ENCODE measurements around the gene EFCAB8. TPM values are rescaled to one million over a fixed set of nuclear protein-coding genes. Genes with fewer than 3 reads are reported as not detected.
A peak's percentile ranks its signal among the peaks of the same experiment; 100 is the strongest.
"Not testable (repeated sequence)": the region's sequence is repeated elsewhere in the genome, so short reads cannot be mapped to it uniquely, and the experiment has no call there.

Gene EFCAB8
- polyA plus RNA-seq, 3 donors from 2014 or later, result 0.20 TPM; not detected in 2

- H3K27me3 Mint-ChIP-seq (ENCODE audit: low read depth in 3 of 3), result peaks cover 0 to 3% (median 0%) of the 10 kb centered on the region in 3 donors
- H3K36me3 Mint-ChIP-seq, result peaks cover 0 to 3% (median 0%) of the 10 kb centered on the region in 3 donors
- DNase-seq, result no peak
- no peak overlapping the region for H3K4me3 Mint-ChIP-seq
- no peak overlapping the region for H3K27ac Mint-ChIP-seq
- H3K9me3 Mint-ChIP-seq, result no peaks in the 10 kb centered on the region
- H3K4me1 Mint-ChIP-seq, result no peaks in the 10 kb centered on the region
These were observed 75.9 kb downstream of the EFCAB8 start for GRCh38 chr20:32934580-32934979.

GRCh38 chr20:32941155-32941885 lies 82.6 kb downstream of the EFCAB8 start:
- H3K4me1 Mint-ChIP-seq, result no peaks in the 10 kb centered on the region

GRCh38 chr20:32943490-32944052 lies 84.8 kb downstream of the EFCAB8 start:
- peaks cover 0 to 2% (median 0%) of the 10 kb centered on the region in 6 donors for H3K9me3 Mint-ChIP-seq
- DNase-seq, result no peak
- peaks cover 0 to 5% (median 4%) of the 10 kb centered on the region in 3 donors for H3K27me3 Mint-ChIP-seq (ENCODE audit: low read depth in 3 of 3)
- no peaks in the 10 kb centered on the region for H3K4me1 Mint-ChIP-seq
- H3K27ac Mint-ChIP-seq, result no peak overlapping the region
- peaks cover 0 to 4% (median 0%) of the 10 kb centered on the region in 3 donors for H3K36me3 Mint-ChIP-seq
- H3K4me3 Mint-ChIP-seq, result no peak overlapping the region

More at GRCh38 chr20:32941155-32941885, 82.6 kb downstream of the EFCAB8 start:
- Mint-ChIP-seq H3K27me3 (ENCODE audit: low read depth in 3 of 3) (peaks cover 0 to 5% (median 0%) of the 10 kb centered on the region in 3 donors), H3K27ac (no peak overlapping the region), H3K36me3 (peaks cover 0 to 4% (median 0%) of the 10 kb centered on the region in 3 donors), H3K9me3 (peaks cover 0 to 2% (median 0%) of the 10 kb centered on the region in 6 donors), H3K4me3 (no peak overlapping the region)
- no peak for DNase-seq

- H3K9me3 Mint-ChIP-seq, result peaks cover 0 to 2% (median 0%) of the 10 kb centered on the region in 6 donors
- no peaks in the 10 kb centered on the region for H3K4me1 Mint-ChIP-seq
- peaks cover 0 to 6% (median 5%) of the 10 kb centered on the region in 3 donors for H3K27me3 Mint-ChIP-seq (ENCODE audit: low read depth in 3 of 3)
- no peak overlapping the region for H3K4me3 Mint-ChIP-seq
- DNase-seq, result no peak
- H3K27ac Mint-ChIP-seq, result no peak overlapping the region
- H3K36me3 Mint-ChIP-seq, result no peaks in the 10 kb centered on the region
These were observed 87.0 kb downstream of the EFCAB8 start for GRCh38 chr20:32945710-32946221.

GRCh38 chr20:32946629-32947028 lies 87.9 kb downstream of the EFCAB8 start:
- Mint-ChIP-seq H3K27me3 (ENCODE audit: low read depth in 3 of 3) (peaks cover 0 to 7% (median 5%) of the 10 kb centered on the region in 3 donors), H3K4me3 (no peak overlapping the region), H3K9me3 (peaks cover 0 to 2% (median 0%) of the 10 kb centered on the region in 6 donors), H3K27ac (no peak overlapping the region), H3K36me3 (no peaks in the 10 kb centered on the region), H3K4me1 (no peaks in the 10 kb centered on the region)
- no peak for DNase-seq

GRCh38 chr20:32950539-32950938 lies 91.8 kb downstream of the EFCAB8 start:
- H3K27ac Mint-ChIP-seq, H3K9me3 Mint-ChIP-seq, H3K4me3 Mint-ChIP-seq, H3K4me1 Mint-ChIP-seq, DNase-seq, H3K36me3 Mint-ChIP-seq: not testable (repeated sequence)
- H3K27me3 Mint-ChIP-seq (ENCODE audit: low read depth in 3 of 3), result peaks cover 0 to 15% (median 7%) of the 10 kb centered on the region in 3 donors

- Mint-ChIP-seq H3K9me3 (peaks cover 11 to 23% (median 17%) of the 10 kb centered on the region in 6 donors), H3K36me3 (peaks cover 4 to 14% (median 6%) of the 10 kb centered on the region in 3 donors), H3K4me1 (no peaks in the 10 kb centered on the region), H3K4me3 (no peak overlapping the region), H3K27me3 (ENCODE audit: low read depth in 3 of 3) (peaks cover 0 to 13% (median 4%) of the 10 kb centered on the region in 3 donors), H3K27ac (no peak overlapping the region)
- no peak for DNase-seq
These were observed 98.7 kb downstream of the EFCAB8 start for GRCh38 chr20:32957459-32957858.

- Mint-ChIP-seq H3K27me3 (ENCODE audit: low read depth in 3 of 3) (peaks cover 0 to 13% (median 4%) of the 10 kb centered on the region in 3 donors), H3K4me3 (no peak overlapping the region), H3K4me1 (no peaks in the 10 kb centered on the region), H3K9me3 (peaks cover 11 to 23% (median 17%) of the 10 kb centered on the region in 6 donors), H3K36me3 (peaks cover 4 to 14% (median 6%) of the 10 kb centered on the region in 3 donors), H3K27ac (no peak overlapping the region)
- DNase-seq, result no peak
These were observed 99.9 kb downstream of the EFCAB8 start for GRCh38 chr20:32958574-32958973.

GRCh38 chr20:32959351-32960221 lies 100.9 kb downstream of the EFCAB8 start:
- Mint-ChIP-seq H3K36me3 (peaks cover 4 to 10% (median 6%) of the 10 kb centered on the region in 3 donors), H3K27ac (no peak overlapping the region), H3K27me3 (ENCODE audit: low read depth in 3 of 3) (peaks cover 0 to 7% (median 4%) of the 10 kb centered on the region in 3 donors), H3K4me3 (no peak overlapping the region), H3K4me1 (no peaks in the 10 kb centered on the region), H3K9me3 (peaks cover 11 to 23% (median 17%) of the 10 kb centered on the region in 6 donors)
- DNase-seq, result no peak

- Mint-ChIP-seq H3K9me3 (peaks cover 11 to 21% (median 16%) of the 10 kb centered on the region in 6 donors), H3K27me3 (ENCODE audit: low read depth in 3 of 3) (peaks cover 0 to 4% (median 4%) of the 10 kb centered on the region in 3 donors), H3K27ac (no peak overlapping the region), H3K4me1 (peaks cover under 1% of the 10 kb centered on the region in 2 donors), H3K4me3 (no peak overlapping the region), H3K36me3 (peaks cover 4 to 10% (median 6%) of the 10 kb centered on the region in 3 donors)
- no peak for DNase-seq
These were observed 101.4 kb downstream of the EFCAB8 start for GRCh38 chr20:32960222-32960518.

- DNase-seq, result no peak
- no peak overlapping the region for H3K4me3 Mint-ChIP-seq
- no peak overlapping the region for H3K27ac Mint-ChIP-seq
These were observed 102.4 kb downstream of the EFCAB8 start for GRCh38 chr20:32960849-32961731.

GRCh38 chr20:32962053-32962452 lies 103.3 kb downstream of the EFCAB8 start:
- Mint-ChIP-seq H3K9me3 (peaks cover 5 to 12% (median 8%) of the 10 kb centered on the region in 6 donors), H3K36me3 (peaks cover 0 to 6% (median 4%) of the 10 kb centered on the region in 3 donors), H3K4me3 (no peak overlapping the region), H3K4me1 (peaks cover 19 to 20% of the 10 kb centered on the region in 2 donors), H3K27me3 (ENCODE audit: low read depth in 3 of 3) (peaks cover 0 to 7% (median 1%) of the 10 kb centered on the region in 3 donors), H3K27ac (peak overlapping the region in 1 of 6 donors; percentile 62)
- DNase-seq, result no peak

More at GRCh38 chr20:32960849-32961731, 102.4 kb downstream of the EFCAB8 start:
- Mint-ChIP-seq H3K4me1 (peaks cover 10% of the 10 kb centered on the region in 2 donors), H3K36me3 (peaks cover 4 to 6% (median 6%) of the 10 kb centered on the region in 3 donors), H3K9me3 (peaks cover 11 to 19% (median 15%) of the 10 kb centered on the region in 6 donors), H3K27me3 (ENCODE audit: low read depth in 3 of 3) (peaks cover 0 to 4% (median 3%) of the 10 kb centered on the region in 3 donors)

All from immature natural killer cell (primary cell).